Chondrocyte (in vitro differentiated cells): ENCODE measurements around the gene NCKAP1. TPM values are rescaled to one million over a fixed set of nuclear protein-coding genes. Genes with fewer than 3 reads are reported as not detected.

Source experiments
- DNase-seq: peaks from one replicate; pipeline ENCODE4 v3.0.0; 2021; ENCODE audit warnings: mixed read lengths, low spot score
- H3K27ac Mint-ChIP-seq: one replicate; pipeline ENCODE4 v1.8.0; 2021; ENCODE audit warnings: mild to moderate bottlenecking, moderate library complexity, mixed read lengths; ENCODE audit not compliant: unreplicated experiment
- H3K27me3 Mint-ChIP-seq: 2 replicates; pipeline ENCODE4 v1.8.0; 2021; ENCODE audit warnings: low read depth, mixed read lengths
- H3K36me3 Mint-ChIP-seq: 2 replicates; pipeline ENCODE4 v1.8.0; 2021; ENCODE audit warnings: low read depth, mixed read lengths
- H3K4me1 Mint-ChIP-seq: 2 replicates; pipeline ENCODE4 v1.8.0; 2021; ENCODE audit warnings: low read depth, mild to moderate bottlenecking, mixed read lengths
- H3K4me3 Mint-ChIP-seq: one replicate; pipeline ENCODE4 v1.8.0; 2021; ENCODE audit warnings: mild to moderate bottlenecking, moderate library complexity, mixed read lengths; ENCODE audit not compliant: unreplicated experiment
- H3K9me3 Mint-ChIP-seq: 2 replicates; pipeline ENCODE4 v1.8.0; 2021; ENCODE audit warnings: low read depth, mixed read lengths
- long read RNA-seq: library from polyadenylated mRNA; stranded (forward); transcript quantifications from one replicate; pipeline ENCODE4 v2.0.0, GENCODE V29; 2021
- total RNA-seq: library from RNA; stranded (reverse); gene quantifications from 3 replicates; pipeline ENCODE4 v1.2.1, GENCODE V29; 2021
- TF ChIP-seq, protein P1 (sequence below): fragments of 200-600 bp; sonication (generic); IDR thresholded peaks from 2 replicates; pipeline ENCODE4 v1.5.0; 2021; ENCODE audit warnings: antibody characterized with exemption, mild to moderate bottlenecking, moderate library complexity

The NCKAP1 gene, protein sequence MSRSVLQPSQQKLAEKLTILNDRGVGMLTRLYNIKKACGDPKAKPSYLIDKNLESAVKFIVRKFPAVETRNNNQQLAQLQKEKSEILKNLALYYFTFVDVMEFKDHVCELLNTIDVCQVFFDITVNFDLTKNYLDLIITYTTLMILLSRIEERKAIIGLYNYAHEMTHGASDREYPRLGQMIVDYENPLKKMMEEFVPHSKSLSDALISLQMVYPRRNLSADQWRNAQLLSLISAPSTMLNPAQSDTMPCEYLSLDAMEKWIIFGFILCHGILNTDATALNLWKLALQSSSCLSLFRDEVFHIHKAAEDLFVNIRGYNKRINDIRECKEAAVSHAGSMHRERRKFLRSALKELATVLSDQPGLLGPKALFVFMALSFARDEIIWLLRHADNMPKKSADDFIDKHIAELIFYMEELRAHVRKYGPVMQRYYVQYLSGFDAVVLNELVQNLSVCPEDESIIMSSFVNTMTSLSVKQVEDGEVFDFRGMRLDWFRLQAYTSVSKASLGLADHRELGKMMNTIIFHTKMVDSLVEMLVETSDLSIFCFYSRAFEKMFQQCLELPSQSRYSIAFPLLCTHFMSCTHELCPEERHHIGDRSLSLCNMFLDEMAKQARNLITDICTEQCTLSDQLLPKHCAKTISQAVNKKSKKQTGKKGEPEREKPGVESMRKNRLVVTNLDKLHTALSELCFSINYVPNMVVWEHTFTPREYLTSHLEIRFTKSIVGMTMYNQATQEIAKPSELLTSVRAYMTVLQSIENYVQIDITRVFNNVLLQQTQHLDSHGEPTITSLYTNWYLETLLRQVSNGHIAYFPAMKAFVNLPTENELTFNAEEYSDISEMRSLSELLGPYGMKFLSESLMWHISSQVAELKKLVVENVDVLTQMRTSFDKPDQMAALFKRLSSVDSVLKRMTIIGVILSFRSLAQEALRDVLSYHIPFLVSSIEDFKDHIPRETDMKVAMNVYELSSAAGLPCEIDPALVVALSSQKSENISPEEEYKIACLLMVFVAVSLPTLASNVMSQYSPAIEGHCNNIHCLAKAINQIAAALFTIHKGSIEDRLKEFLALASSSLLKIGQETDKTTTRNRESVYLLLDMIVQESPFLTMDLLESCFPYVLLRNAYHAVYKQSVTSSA
- total RNA-seq, result 164 to 189 TPM (median 186 TPM) in 3 replicates
- long read RNA-seq, full-length matches to known transcripts, result 113 of 134 reads
- long read RNA-seq, partial matches to known transcripts, result 16 of 134 reads
- long read RNA-seq, other reads (novel, unspliced or antisense), result 5 of 134 reads

DNA sequence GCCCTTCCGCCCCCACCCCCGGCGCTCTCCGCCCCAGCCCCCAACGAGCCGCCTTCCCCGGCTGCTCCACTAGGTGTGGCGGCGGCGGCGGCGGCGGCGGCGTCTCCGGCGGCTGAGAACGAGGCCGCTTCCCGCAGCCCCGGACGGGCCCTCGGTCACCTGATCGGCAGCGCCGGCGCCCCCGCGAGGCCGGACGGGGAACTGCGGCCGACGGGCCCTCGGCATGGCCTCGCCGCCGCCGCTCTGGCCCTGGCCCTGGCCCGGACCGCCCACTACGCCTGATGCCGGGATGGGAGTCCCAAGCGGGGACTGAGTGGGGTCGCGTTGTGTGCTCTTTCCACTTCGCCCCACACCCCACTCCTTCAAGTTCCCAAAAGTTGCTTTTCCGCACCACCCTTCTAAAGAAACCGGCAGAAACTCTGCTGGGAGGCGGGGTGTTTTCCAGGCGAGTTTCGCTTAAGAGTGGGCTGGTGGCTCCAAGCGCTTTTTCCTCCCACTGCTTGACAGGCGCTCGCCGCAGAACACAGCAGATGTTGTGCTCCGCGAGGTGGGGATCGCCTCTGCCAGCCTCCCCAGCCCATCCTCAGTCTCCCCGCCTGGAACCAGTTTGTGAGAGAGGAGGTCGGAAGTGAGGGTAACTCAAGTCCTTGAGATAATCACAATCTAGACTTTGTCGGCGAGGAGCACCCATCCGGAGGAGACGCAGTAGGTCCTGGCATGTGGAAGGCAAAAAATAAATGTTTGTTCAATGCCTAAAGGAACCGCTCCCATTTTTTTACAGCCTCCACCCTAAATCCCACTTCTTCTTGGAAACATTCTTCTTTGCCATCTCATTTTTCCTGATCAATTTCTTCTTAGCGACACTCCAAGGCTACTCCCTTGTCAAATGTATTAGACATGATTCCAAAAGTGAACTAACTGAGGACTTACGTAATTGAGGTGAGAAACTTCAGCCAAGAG is at the start of gene NCKAP1:
Gene NCKAP1 (minus strand): TSS at position 117 of the 960 bp plus-strand sequence. CDS start 358 bp downstream, outside the sequence.
- DNase-seq, result peak; percentile 95
- H3K36me3 Mint-ChIP-seq, result no peaks in the 10 kb centered on the region
- peak within 1 kb of the TSS; percentile 96 for H3K27ac Mint-ChIP-seq
- peak within 1 kb of the TSS; percentile 80 for H3K4me3 Mint-ChIP-seq
- no peaks in the 10 kb centered on the region for H3K9me3 Mint-ChIP-seq
- TF ChIP-seq, protein P1, sequence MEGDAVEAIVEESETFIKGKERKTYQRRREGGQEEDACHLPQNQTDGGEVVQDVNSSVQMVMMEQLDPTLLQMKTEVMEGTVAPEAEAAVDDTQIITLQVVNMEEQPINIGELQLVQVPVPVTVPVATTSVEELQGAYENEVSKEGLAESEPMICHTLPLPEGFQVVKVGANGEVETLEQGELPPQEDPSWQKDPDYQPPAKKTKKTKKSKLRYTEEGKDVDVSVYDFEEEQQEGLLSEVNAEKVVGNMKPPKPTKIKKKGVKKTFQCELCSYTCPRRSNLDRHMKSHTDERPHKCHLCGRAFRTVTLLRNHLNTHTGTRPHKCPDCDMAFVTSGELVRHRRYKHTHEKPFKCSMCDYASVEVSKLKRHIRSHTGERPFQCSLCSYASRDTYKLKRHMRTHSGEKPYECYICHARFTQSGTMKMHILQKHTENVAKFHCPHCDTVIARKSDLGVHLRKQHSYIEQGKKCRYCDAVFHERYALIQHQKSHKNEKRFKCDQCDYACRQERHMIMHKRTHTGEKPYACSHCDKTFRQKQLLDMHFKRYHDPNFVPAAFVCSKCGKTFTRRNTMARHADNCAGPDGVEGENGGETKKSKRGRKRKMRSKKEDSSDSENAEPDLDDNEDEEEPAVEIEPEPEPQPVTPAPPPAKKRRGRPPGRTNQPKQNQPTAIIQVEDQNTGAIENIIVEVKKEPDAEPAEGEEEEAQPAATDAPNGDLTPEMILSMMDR, result peak; percentile 88
- no peaks in the 10 kb centered on the region for H3K27me3 Mint-ChIP-seq
- H3K4me1 Mint-ChIP-seq, result peaks cover 40% of the 10 kb centered on the region

DNA sequence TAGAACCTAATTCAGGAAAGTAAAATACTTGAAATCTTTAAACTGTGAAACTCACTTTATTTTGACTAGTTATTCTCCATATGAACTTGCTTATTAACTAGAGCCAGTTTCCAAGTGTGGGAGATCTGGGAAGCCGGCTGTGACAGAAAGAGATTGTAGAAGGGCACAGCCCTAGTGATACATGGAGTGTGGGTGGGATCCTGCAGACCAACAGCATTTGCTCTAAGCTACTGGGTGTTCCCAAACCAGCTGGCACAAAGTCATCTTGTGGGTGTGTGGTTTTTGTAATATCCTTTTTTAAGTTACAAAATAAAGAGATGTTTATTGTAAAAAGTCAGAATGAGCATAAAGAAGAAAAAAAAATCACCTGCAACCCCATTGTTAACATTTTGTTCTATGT is 43.7 kb upstream of the NCKAP1 start:
- Mint-ChIP-seq H3K9me3 (no peaks in the 10 kb centered on the region), H3K4me1 (peaks cover 17% of the 10 kb centered on the region), H3K36me3 (no peaks in the 10 kb centered on the region), H3K4me3 (no peak overlapping the region), H3K27me3 (no peaks in the 10 kb centered on the region), H3K27ac (no peak overlapping the region)
- TF ChIP-seq, protein P1, result no peak
- DNase-seq, result no peak

DNA sequence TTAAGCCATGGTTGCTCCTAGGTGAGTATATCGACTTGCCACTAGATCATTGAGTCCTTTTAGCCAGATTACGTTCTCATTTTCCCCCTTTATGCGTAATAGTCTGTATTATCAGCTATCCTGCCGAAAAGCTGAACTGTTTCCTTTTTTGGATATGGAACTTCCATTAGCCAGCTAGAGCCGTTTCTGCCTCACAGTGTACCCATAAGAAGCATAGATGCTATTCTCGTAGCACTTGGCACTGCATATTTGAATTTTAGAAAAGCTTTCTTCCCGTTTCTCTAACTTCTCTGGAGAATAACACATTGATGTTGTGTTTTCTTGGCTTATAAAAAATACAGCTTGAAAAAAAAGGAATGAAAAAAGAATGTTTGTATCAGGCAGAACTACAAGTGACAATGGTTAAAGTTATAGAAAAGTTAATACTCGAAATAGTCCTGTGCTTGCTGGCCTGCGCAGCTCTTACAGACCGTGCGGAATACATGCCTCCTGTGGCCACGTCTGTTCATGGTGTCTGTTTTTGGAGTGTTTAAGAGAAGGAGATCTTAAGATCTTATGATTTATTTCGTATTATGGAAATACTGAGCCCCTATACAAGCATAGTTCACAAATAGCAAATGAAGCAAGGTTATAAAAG is 41.0 kb upstream of the NCKAP1 start:
- H3K36me3 Mint-ChIP-seq, result no peaks in the 10 kb centered on the region
- TF ChIP-seq, protein P1, result no peak
- H3K27ac Mint-ChIP-seq, result peak overlapping the region; percentile 88
- no peaks in the 10 kb centered on the region for H3K27me3 Mint-ChIP-seq
- no peak for DNase-seq
- peaks cover 17% of the 10 kb centered on the region for H3K4me1 Mint-ChIP-seq
- H3K9me3 Mint-ChIP-seq, result no peaks in the 10 kb centered on the region
- H3K4me3 Mint-ChIP-seq, result peak overlapping the region; percentile 84

DNA sequence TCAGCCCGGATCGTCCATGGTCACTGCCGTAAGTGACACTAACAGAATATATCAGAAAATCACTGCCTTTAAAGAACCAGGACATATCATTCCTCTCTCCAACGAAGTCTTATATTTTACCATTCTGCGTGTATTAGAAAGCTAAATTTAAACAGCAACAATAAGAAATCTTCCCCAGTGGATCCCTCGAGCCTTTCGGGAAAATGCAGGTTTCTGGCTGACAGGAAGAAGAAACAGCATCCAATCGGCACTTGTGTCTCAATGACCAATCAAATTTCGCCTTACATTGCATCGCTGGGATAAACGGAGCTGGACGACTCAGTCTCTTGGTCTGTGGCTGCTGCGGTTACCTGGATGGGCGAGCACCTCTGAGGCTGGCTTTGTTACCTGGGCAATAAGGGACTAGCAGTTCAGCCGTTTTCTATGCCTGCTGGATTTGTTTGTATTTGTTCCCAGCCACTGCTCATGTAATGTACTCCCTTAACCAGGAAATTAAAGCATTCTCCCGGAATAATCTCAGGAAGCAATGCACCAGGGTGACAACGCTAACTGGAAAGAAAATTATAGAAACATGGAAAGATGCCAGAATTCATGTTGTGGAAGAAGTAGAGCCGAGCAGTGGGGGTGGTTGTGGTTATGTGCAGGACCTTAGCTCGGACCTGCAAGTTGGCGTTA is 40.3 kb upstream of the NCKAP1 start, which contains the start of gene DUSP19:
Gene DUSP19 (plus strand): TSS at position 284 of the 675 bp plus-strand sequence. CDS start 187 bp downstream, at position 471.
- Mint-ChIP-seq H3K36me3 (no peaks in the 10 kb centered on the region), H3K9me3 (no peaks in the 10 kb centered on the region), H3K27me3 (no peaks in the 10 kb centered on the region), H3K4me3 (peak within 1 kb of the TSS; percentile 84), H3K27ac (peak within 1 kb of the TSS; percentile 88), H3K4me1 (peaks cover 17% of the 10 kb centered on the region)
- DNase-seq, result no peak
- TF ChIP-seq, protein P1, result no peak
